Epithelial cell of proximal tubule (primary cell): ENCODE measurements around the gene SPATA16. TPM values are rescaled to one million over a fixed set of nuclear protein-coding genes. Genes with fewer than 3 reads are reported as not detected.
"Not testable (repeated sequence)": the region's sequence is repeated elsewhere in the genome, so short reads cannot be mapped to it uniquely, and the experiment has no call there.

Experiments
- DNase-seq: peaks from one replicate; pipeline ENCODE4 v3.0.0-alpha.2; 2011; ENCODE audit warnings: low read depth
- H3K4me3 ChIP-seq: 2 replicates; pipeline ENCODE4 v1.5.1; 2011; ENCODE audit warnings: low read depth, mild to moderate bottlenecking, low read length
- CTCF ChIP-seq: conservative IDR thresholded peaks from 2 replicates; pipeline ENCODE4 v1.5.1; 2012; ENCODE audit warnings: low read depth, mild to moderate bottlenecking, low read length
- total RNA-seq: library from RNA; depleted of rRNA; stranded (reverse); fragments of >200 nt; gene quantifications from 2 replicates; pipeline ENCODE4 v1.2.3, GENCODE V29; 2015

SPATA16 gene
- total RNA-seq, 1 donor from 2014 or later, result not detected

GRCh38 chr3:172974969-172975368 is 166.1 kb downstream of the SPATA16 start:
- TF ChIP-seq CTCF, result no peak
- no peak for DNase-seq
- no peak overlapping the region for H3K4me3 ChIP-seq

- no peak for TF ChIP-seq CTCF
- no peak overlapping the region for H3K4me3 ChIP-seq
- no peak for DNase-seq
These were observed 167.2 kb downstream of the SPATA16 start for GRCh38 chr3:172973799-172974198.

GRCh38 chr3:172972717-172973116 is 168.3 kb downstream of the SPATA16 start:
- DNase-seq, result no peak
- no peak overlapping the region for H3K4me3 ChIP-seq
- no peak for TF ChIP-seq CTCF

GRCh38 chr3:172972067-172972466 is 169.0 kb downstream of the SPATA16 start:
- no peak for DNase-seq
- no peak overlapping the region for H3K4me3 ChIP-seq
- TF ChIP-seq CTCF, result no peak

GRCh38 chr3:172968646-172969045 is 172.4 kb downstream of the SPATA16 start:
- no peak for TF ChIP-seq CTCF
- H3K4me3 ChIP-seq, result no peak overlapping the region
- DNase-seq, result no peak

GRCh38 chr3:172965256-172965655 is 175.8 kb downstream of the SPATA16 start:
- DNase-seq, result no peak
- TF ChIP-seq CTCF, result no peak
- H3K4me3 ChIP-seq, result no peak overlapping the region

GRCh38 chr3:172960626-172961182 is 180.3 kb downstream of the SPATA16 start:
- not testable (repeated sequence) for DNase-seq, H3K4me3 ChIP-seq
